ENCODE data around the gene ACAD8.

The ACAD8 gene

DNA sequence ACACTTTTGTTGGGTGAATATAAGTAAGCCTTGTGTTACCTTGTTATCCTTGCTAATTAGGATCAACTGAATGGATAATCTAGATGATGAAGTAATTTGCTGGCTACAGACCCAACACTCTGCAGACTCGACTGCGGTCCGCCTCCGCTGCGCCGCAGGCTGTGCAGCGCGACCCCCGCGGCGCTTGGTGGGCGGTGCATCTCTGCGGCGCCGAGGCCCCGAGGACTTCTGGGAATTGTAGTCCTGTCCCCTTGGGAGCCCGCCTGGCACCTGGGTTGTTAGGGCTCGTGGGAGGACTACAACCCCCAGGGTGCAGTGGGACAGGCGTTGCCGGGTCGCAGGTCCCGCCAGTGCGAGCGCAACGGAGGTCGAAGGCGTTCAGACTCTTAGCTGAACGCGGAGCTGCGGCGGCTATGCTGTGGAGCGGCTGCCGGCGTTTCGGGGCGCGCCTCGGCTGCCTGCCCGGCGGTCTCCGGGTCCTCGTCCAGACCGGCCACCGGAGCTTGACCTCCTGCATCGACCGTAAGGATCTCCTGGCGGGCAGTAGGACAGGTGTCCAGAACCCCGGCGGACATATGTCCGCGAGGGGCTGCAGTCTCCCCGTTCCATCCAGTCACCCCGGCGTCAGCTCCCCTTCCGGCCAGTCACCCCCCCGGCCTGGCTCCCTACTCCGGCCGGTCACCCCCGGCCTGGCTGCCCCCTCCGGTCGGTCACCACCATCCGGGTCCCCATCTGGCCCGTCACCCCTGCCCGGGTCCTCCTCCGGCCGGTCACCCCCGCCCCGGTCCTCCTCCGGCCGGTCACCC is at the start of gene ACAD8, which contains the start of gene THYN1:
ACAD8 (plus strand) TSS at position 381 of the 806 bp plus-strand sequence; CDS start at position 414, 33 bp downstream.
THYN1 (minus strand) TSS at position 165 of the 806 bp plus-strand sequence. CDS start 470 bp downstream, outside the sequence.
- peak; percentile 100 for ATAC-seq

DNA sequence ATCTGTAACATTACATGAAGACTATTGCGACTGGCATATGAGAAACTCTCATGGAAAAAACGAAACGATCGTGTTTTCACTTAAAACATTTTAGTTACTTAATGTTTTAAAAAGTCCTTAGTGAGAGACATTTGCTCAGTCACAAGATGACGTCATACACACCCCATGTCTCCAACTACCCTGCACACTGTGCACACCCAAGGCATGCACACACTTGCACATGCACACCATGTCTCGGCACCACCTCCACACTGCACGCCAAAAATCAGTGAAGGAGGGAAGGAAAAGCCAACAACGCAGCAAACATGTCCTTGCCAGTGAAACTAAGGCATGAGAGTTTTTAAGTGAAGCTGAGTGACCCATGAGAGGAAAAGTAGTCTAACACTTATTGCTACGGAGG is 47.6 kb upstream of the ACAD8 start:
- no peak for ATAC-seq

DNA sequence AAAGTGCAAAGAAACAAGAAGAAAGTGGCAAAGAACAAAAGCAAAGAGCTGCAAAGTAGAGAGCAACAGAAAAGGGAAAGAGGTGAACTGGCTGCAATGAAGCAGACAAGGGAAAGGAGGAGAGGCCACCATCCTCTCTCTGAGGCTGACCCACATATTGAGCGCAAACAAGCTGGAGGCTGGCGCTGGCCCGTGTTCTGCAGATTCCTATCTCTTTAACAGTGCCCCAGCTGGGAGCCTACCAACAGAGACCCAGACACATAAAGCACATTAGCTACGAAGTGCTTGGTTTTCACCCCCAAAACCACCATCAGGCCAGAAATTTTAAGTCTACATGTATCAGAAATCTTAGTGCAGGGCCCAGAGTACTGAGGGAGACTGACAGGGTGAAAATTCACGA is 47.2 kb upstream of the ACAD8 start:
- no peak for ATAC-seq

DNA sequence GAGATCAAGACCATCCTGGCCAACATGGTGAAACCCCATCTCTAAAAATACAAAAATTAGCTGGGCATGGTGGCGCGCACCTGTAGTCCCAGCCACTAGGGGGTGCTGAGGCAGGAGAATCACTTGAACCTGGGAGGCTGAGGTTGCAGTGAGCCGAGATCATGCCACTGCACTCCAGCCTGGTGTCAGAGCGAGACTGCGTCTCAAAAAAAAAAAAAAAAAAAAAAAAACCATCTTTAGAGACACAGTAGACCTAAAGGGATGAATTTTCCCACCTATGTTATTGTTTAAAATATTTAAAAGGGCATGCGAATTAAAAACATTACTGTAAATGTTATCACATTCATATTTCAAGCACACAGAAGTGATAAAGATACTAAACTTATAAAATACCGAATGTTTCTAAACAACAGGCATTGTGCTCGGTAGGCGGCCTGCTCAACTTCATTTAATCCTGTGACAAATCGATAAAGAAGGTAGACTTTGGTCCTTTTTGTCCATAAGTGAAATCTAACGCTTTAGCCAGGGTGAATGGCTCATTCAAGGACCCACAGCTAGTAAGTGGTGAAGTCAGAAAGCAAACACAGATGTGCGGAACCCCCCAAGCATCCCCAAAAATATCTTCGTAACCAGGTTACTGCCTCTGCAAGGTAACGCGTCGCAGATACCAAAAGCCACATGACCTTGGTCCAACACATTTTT is 45.7 kb upstream of the ACAD8 start:
- no peak for ATAC-seq

DNA sequence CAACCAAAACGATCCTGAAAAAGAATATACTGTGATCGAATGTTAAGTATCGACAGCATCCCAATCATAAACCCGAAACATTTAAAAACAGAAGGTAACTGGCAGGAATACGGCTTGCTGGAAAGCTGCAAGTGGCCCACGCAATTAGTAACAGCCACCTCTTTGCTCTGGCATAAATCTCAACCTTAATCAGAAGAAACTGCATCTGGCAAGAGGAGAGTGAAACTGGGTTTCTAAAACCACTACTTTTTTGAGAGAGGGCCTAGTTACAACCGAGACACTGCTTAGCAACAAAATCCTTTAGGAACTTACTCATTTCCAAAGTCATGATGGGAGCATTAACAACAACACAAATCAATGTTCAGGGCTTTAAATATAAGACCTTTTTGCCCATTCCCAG is 37.5 kb upstream of the ACAD8 start:
- no peak for ATAC-seq

DNA sequence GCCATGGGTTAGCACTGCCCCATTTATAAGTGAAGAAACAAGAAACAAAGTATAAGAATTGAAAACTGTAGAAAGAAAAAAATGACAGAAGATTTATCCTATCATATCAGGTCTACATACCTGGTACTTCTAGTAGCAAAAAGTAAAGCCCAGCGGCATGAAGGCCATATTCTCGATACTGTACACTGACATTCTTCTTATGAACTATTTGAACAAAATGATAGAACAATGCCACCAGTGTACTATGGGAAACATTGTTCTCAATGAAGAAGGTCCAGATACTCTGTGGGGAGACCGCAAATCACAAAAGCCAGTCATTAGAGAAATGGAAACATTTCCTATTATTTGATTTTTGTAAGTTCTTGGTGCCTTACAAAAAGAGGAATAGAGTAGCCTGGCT is 36.6 kb upstream of the ACAD8 start:
- ATAC-seq, result no peak

DNA sequence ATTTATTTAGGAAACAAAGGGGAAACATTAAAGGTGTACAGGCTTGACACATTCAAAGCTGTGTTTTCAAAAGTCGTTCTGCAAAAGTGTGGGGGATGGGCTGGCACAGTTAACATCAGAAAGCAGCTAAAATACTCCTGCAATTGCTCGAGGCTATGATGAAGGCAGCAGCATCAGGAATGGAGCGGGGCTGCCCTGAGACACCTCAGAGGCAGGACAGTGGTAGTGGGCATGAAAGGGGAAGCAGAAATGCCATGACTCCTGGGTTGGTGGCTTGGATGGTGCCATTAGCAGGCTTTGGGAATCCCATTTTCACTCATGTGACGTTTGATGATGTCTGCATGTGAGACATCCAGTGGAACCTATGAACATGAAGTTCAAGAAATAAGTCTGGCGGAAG is 30.2 kb upstream of the ACAD8 start:
- ATAC-seq, result no peak

DNA sequence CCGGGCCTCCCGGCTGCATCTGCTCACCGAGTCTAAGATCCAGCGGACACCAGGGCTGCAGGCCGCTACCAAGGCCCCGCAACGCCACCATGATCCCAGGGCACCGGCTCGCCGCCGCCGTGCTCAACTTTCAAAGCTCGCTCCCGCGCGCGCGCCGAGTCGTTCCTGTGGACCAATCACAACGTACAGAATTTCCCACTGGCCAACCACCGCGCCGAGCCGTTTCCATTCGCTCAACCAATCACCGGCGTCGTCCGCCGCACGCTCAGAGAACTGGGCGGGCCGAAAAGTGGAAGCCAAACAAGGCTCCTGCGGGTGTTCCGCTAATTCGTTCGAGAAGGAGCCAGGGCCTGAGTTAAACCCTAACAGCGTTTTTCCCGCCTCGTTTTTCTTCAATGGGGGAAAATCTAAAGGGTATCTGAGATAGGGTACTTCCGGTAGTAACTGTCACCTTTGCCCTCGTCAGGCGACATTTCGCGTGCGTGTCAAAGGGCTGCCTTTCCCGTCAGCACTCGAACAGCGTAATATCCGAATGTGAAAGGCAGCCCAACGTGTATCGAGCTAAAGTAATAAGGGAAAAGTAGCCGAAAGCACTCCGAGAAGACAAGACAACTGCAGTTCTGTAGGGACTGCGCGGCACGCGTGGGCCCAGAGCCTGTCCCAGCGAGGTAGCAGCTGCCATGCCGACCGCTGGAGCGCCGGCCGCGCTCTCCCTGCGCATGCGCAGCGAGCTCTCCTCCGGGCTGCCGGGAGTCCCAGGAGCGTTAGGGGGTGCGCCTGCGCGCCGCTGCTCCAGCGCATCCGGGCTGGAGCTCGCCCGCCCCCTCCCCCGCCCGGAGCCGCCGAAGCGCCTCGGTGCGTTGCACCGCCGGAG is 29.3 kb upstream of the ACAD8 start, which contains the start of the genes NCAPD3 and VPS26B:
NCAPD3 (minus strand) TSS at position 132 of the 874 bp plus-strand sequence; CDS start at position 91, 41 bp downstream.
VPS26B (plus strand) TSS at position 836 of the 874 bp plus-strand sequence. CDS start 452 bp downstream, outside the sequence.
- ATAC-seq, result peak; percentile 84 to 86

DNA sequence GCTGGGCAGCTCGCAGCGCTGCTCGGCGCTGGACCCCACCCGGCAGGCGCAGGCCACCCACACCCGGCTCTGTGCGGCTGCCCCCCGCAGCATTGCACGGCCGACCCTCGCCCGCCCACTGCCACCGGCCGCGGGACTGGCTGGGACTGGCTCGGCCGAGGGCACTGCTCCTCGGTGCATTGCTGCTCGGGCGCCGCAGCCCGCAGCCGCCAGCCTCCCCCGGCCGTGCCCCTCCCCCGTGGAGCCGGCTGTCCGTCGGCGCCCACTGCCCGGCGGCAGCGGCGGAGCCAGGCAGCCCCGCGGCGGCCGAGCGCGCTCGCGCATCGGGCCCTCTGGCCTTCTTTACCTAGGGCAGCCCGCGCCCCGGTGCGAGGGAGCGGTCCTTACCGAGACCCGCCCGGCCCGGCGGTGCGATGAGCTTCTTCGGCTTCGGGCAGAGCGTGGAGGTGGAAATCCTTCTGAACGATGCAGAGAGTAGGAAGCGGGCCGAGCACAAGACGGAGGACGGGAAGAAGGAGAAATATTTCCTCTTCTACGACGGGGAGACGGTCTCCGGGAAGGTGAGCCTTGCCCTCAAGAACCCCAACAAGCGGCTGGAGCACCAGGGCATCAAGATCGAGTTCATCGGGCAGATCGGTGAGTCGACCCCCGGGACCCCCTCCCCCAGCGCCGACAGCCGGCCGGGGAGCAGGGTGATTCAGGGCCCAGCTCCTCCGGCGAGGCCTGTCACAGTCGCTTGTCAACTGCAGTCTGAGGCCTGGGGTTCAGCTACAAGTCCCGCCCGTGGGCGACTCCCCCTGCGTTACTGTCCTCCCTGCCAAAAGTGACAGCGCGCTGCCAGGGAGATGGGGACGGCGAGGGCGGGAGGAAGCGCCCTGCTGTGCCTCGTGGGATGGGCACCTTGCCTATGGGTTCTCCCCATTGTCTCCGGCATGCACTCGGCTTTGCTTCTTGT is 28.4 kb upstream of the ACAD8 start:
- peak; percentile 21 to 24 for ATAC-seq

DNA sequence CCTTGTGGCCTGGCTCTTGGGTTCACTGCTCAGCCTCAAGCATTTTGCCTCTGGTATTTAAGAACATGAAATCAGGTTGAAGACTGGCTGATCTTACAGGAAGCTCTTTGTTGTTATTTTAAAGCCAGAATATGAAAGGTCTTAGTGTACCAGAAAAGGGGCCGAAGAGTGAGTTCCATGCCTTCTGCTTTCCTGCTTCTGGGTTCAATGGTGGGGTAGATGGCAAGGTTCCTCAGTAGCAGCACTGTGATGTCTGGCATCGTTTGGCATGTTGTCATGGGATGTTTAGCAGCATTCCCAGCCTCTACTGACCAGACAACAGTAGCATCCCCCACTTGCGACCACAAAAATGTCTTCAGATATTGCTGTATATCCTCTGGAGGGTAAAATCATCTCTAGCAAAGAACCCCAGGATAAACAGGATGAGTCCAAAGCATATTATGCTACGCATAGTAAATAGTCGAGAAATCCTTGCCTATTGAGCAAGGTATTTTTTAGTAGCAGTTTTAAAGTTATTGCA is 26.5 kb upstream of the ACAD8 start:
- no peak for ATAC-seq

DNA sequence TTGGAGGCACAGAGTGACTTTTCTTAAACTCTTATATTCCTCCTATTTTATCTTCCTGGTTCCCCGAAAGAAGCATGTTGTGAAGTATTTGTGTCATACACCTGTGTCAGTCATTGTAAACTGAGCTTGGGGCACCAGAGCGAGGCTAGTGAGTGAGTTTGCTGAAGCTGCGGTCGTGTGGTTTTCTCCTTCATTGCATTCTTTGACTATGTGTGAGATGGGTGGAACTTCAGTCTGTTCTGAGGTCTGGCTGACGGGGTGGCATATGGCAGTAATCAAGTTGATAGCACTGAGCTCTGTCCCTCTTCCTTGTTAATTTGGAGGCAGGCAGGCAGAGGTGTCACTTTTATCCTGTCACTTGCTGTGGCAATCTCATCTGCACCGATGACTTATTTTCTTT is 24.7 kb upstream of the ACAD8 start:
- no peak for ATAC-seq

DNA sequence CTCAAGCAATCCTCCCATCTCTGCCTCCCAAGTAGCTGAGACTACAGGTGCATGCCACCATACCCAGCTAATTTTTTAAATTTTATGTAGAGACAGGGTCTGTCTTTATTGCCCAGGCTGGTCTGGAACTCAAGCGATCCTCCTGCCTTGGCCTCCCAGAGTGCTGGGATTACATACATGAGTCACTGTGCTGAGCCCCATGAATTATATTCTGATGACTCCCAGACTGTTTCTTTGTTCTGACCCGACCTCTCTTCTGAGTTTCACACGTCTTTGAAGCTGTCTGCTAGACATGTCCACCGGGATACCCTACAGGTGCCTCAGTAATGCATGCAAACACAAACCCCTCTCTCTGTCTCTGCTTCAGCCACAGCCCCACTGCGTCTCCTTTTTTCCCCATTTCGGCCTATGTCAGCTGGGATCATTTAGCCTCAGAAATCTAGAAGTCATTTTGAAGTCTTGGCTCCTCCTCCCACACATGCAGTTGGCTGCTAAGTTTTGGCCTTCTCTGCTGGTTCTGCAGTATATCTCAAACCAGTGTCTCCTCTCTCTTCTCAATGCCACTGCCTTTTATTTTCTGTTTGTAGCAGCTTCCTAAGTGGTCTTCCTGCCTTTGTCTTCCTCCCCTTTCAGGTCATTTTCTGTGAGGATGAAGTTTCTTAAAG is 24.1 kb upstream of the ACAD8 start:
- ATAC-seq, result no peak

DNA sequence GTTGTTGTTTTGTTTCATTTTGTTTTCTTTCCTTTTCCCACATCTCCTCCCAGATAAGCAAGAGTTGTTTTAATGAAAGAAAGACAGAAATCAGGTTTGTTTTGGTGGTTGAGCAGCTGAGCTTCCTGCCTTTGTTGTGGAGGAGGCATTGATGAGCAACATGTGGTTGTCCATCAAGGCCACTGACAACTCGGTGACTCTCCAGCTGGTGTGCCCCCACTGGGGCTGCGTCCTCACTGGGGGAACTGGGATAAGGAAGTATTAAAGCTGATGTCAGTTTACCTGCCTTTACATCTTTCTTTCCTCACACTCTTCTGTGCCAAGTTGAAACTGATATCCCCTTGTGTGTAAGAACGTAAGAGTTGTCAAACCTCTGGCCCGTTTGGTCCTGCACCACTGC is 23.0 kb upstream of the ACAD8 start:
- ATAC-seq, result no peak

DNA sequence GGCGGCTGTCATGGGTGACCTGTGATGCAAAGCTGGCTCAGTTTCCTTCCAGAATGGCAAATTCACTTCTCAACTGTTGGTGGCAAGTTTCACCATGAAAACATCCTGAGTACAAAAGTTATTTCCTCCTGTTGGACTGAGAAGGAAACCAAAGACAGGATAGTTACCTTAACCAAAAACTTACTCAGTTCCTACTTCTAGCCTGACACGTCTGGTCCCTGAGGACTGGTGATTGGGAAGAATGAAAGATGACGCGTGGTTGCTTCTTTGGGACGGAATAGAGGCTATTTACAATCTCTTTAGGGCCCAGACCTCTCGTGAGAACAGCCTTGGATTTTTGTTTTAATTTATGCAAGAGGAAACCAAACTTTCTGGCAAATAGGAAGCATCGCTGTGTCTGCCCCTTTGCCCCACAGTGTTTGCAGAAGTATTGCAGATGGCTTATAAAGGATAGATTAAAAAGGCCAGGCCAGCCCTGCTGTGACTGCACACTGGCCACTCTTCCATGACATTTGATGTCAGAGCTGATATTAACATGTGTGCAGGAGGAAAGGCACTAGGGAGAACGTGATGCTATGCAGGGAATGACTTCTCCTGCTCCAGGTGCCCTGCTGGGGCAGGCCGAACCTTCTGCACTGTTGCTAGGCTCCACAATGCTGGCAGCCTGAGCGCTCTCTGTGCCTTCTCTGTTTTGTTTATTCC is 21.3 kb upstream of the ACAD8 start:
- ATAC-seq, result no peak

DNA sequence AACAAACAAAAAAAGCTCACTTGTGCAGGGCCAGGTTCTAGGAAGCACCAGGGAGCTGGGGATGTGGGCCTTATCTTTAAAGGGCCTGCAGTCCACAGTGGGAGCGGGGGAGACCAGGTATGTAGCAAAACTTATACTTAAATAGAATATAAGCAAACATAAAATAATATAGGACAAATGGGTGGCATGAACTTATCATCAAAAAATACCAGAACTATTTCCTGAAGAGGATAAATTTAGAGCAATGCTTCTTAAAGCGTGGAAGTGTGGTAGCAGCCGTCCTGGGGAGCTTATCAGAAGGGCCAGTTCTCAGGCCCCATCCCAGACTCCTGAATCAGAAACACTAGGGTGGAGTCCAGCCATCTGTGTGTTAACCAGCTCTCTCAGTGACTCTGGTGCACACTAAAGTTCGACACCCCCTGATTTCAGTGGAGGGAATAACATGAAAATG is 19.6 kb upstream of the ACAD8 start:
- no peak for ATAC-seq

DNA sequence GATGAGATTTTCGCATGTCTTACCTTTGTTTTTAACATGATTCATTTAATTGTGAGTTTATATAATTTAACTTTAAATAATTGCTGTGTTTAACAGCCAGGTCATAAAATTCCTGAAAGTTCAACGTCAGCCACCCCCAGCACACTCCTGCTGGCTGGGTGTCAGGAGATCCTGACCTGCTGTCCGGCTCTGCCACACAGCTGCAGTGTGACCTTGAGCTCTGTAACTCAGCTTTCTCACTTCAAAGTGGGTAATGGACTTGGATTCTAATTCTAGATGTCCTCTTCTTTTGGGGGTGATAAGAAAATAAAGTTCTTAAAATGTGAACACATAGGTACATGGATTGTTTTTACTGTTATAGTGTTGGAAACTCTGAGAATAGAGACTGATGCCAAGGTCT is 18.0 kb upstream of the ACAD8 start:
- no peak for ATAC-seq

DNA sequence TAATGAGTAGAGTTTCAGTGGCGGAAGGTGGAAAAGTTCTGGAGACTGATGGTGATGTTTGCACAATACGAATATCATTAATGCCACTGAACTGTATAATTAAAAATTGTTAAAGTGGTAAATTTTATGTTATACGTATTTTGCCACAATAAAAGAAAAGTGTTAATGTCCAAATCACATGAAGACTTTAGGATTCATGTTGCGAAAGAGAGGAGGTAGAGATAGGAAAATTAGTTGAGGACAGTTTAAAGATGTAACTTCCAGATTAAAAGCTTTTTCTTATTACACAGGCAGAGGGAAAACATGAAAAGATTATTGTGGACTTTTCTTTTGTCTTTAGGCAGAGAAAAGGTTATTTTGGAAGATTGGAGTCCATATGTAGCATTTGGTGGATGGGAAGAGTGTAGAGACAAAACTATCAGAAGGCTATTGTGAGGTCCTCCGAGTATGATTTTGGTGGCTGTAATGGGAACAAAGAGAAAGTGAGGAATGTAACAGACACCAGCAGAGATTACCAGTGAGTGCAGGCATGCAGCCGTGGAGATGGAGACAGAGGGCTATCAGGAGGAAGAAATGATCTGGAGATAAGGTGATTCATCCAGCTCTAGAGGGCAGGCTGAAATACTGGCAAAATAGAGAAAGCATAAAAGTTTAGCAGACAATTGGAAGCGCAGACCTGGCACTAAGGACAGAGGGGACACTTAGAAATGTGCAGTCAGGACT is 16.4 kb upstream of the ACAD8 start:
- no peak for ATAC-seq

DNA sequence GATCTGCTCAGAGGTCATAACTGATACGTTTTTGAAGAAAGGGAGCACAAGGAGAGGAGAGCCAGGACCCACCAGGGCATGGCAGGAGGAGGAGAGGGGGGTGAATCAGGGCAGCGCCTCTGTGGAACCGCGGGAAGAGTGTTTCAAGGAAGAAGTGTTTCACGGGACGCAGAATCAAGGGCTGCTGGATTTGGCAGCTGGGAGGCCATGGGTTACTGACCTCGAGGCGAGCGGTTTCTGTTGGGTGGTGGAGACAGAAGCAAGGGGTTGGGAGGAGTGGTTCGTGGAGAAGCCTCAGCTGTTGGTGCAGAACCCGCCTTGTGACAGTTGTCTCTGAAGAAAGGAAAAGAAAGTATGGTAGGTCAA is 15.8 kb upstream of the ACAD8 start:
- ATAC-seq, result no peak

DNA sequence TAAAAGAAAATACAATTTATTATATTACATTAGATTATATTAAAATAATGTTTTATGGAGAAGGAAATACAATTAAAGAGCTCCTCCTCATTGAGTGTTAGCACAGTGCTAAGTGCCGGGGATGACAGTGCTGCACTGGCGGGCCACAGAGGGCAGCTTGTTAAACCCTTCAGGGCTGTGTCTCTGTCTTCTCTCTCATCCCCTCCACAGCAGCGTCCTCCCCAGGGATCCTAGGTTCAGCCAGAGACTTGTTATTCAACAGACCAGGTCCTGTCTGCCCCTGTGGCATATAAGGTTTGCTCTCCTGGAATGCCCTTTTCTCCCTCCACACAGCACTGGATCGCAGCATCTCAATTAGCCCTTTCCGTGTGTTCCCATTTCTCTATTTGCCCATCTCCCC is 14.4 kb upstream of the ACAD8 start:
- ATAC-seq, result no peak
